NCI-H1436 treated with DMSO at 0.1 percent for 48 hours (cell line): ENCODE data around the gene TTLL11.

Experiments used
- DNase-seq: peaks from one replicate; lab custom pipeline; 2025; lab: John Stamatoyannopoulos, UW

Gene TTLL11

GRCh38 chr9:121937240-121937639, 155.9 kb downstream of the TTLL11 start:
- DNase-seq: no peak

- DNase-seq: no peak
Observed at GRCh38 chr9:121935739-121936138, 157.4 kb downstream of the TTLL11 start.

- DNase-seq: no peak
Observed at GRCh38 chr9:121930956-121931355, 162.2 kb downstream of the TTLL11 start.

- DNase-seq: no peak
Observed at GRCh38 chr9:121929893-121930875, 162.9 kb downstream of the TTLL11 start.

GRCh38 chr9:121927636-121928035, 165.5 kb downstream of the TTLL11 start:
- DNase-seq: no peak

- DNase-seq: no peak
Observed at GRCh38 chr9:121927081-121927480, 166.0 kb downstream of the TTLL11 start.

- no peak for DNase-seq
Observed at GRCh38 chr9:121926351-121926801, 166.7 kb downstream of the TTLL11 start.

- DNase-seq: no peak
Observed at GRCh38 chr9:121925935-121926334, 167.2 kb downstream of the TTLL11 start.

GRCh38 chr9:121924700-121925099, 168.4 kb downstream of the TTLL11 start:
- no peak for DNase-seq

GRCh38 chr9:121921444-121921843, 171.7 kb downstream of the TTLL11 start:
- no peak for DNase-seq

- DNase-seq: no peak
Observed at GRCh38 chr9:121917375-121918335, 175.5 kb downstream of the TTLL11 start.

- DNase-seq: no peak
Observed at GRCh38 chr9:121915304-121915625, 177.8 kb downstream of the TTLL11 start.

- no peak for DNase-seq
Observed at GRCh38 chr9:121914604-121915303, 178.4 kb downstream of the TTLL11 start.

GRCh38 chr9:121914017-121914595, 179.0 kb downstream of the TTLL11 start:
- DNase-seq: no peak

GRCh38 chr9:121912812-121913627, 180.1 kb downstream of the TTLL11 start:
- no peak for DNase-seq

- no peak for DNase-seq
Observed at GRCh38 chr9:121910491-121911040, 182.5 kb downstream of the TTLL11 start.

- no peak for DNase-seq
Observed at GRCh38 chr9:121909111-121909510, 184.0 kb downstream of the TTLL11 start.

GRCh38 chr9:121906074-121906870, 186.8 kb downstream of the TTLL11 start:
- no peak for DNase-seq

- no peak for DNase-seq
Observed at GRCh38 chr9:121902461-121903135, 190.5 kb downstream of the TTLL11 start.
